ENCODE measurements around the gene CCDC197.
A peak's percentile ranks its signal among the peaks of the same experiment; 100 is the strongest.

Gene CCDC197

GRCh38 chr14:94026173-94026888, 29.2 kb downstream of the CCDC197 start, which contains the start of gene OTUB2 (continued):
- peak; percentile 47; the same call in 1 of the 2 replicates for TF ChIP-seq ZBTB17 (tag by site-specific recombination; IDR thresholded peaks at IDR 0.05)
- peak; percentile 22; the same call in 1 of the 2 replicates for TF ChIP-seq ZNF121 (tag by site-specific recombination; IDR thresholded peaks at IDR 0.05)
- peak; percentile 94 for TF ChIP-seq BCL11B (tag by site-specific recombination; IDR thresholded peaks at IDR 0.05; ENCODE audit: low read depth)
- TF ChIP-seq GLI4 (tag by site-specific recombination; IDR thresholded peaks at IDR 0.05), result 0 out of 2 replicates have a peak, but pooled peaks have one; percentile 57
- 0 out of 2 replicates have a peak, but pooled peaks have one; percentile 10 for TF ChIP-seq OSR2 (tag by site-specific recombination; IDR thresholded peaks at IDR 0.05)
- peak; percentile 93 for TF ChIP-seq KLF9 (tag by site-specific recombination; IDR thresholded peaks at IDR 0.05; ENCODE audit: low read depth)
- TF ChIP-seq KLF17 (tag by site-specific recombination; IDR thresholded peaks at IDR 0.05), result peak; percentile 91
- TF ChIP-seq ZXDB (tag by site-specific recombination; IDR thresholded peaks at IDR 0.05), result peak; percentile 74
- TF ChIP-seq ZNF324 (tag by site-specific recombination; IDR thresholded peaks at IDR 0.05), result no peak
- no peak for TF ChIP-seq ZSCAN16 (tag by site-specific recombination; IDR thresholded peaks at IDR 0.05)
- TF ChIP-seq, protein P1, sequence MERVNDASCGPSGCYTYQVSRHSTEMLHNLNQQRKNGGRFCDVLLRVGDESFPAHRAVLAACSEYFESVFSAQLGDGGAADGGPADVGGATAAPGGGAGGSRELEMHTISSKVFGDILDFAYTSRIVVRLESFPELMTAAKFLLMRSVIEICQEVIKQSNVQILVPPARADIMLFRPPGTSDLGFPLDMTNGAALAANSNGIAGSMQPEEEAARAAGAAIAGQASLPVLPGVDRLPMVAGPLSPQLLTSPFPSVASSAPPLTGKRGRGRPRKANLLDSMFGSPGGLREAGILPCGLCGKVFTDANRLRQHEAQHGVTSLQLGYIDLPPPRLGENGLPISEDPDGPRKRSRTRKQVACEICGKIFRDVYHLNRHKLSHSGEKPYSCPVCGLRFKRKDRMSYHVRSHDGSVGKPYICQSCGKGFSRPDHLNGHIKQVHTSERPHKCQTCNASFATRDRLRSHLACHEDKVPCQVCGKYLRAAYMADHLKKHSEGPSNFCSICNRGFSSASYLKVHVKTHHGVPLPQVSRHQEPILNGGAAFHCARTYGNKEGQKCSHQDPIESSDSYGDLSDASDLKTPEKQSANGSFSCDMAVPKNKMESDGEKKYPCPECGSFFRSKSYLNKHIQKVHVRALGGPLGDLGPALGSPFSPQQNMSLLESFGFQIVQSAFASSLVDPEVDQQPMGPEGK (tag by site-specific recombination; IDR thresholded peaks at IDR 0.05), result peak; percentile 93
- TF ChIP-seq SP3 (tag by site-specific recombination; IDR thresholded peaks at IDR 0.05), result peak; percentile 75
- peak; percentile 32; the same call in 1 of the 2 replicates for TF ChIP-seq ZNF335 (tag by site-specific recombination; conservative IDR thresholded peaks at IDR 0.05)
- TF ChIP-seq ZNF211 (tag by site-specific recombination; IDR thresholded peaks at IDR 0.05; ENCODE audit: low read depth), result no peak
- TF ChIP-seq, protein P2, sequence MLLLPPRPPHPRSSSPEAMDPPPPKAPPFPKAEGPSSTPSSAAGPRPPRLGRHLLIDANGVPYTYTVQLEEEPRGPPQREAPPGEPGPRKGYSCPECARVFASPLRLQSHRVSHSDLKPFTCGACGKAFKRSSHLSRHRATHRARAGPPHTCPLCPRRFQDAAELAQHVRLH (tag by site-specific recombination; IDR thresholded peaks at IDR 0.05), result 0 out of 2 replicates have a peak, but pooled peaks have one; percentile 15
- TF ChIP-seq ZIC2 (tag by site-specific recombination; IDR thresholded peaks at IDR 0.05), result peak; percentile 57
- TF ChIP-seq ZBTB21 (tag by site-specific recombination; IDR thresholded peaks at IDR 0.05), result peak; percentile 62
- no peak for TF ChIP-seq ZNF184 (tag by site-specific recombination; IDR thresholded peaks at IDR 0.05)
- peak; percentile 47; the same call in 1 of the 2 replicates for TF ChIP-seq ZFP37 (tag by site-specific recombination; IDR thresholded peaks at IDR 0.05)
- no peak for TF ChIP-seq ZNF777 (tag by site-specific recombination; IDR thresholded peaks at IDR 0.05; ENCODE audit: borderline replicate concordance)
- TF ChIP-seq SCRT1 (tag by site-specific recombination; IDR thresholded peaks at IDR 0.05; ENCODE audit: borderline replicate concordance), result no peak
- TF ChIP-seq ZNF404 (tag by site-specific recombination; IDR thresholded peaks at IDR 0.05), result no peak
- TF ChIP-seq GLIS1 (tag by site-specific recombination; IDR thresholded peaks at IDR 0.05), result peak; percentile 46; the same call in 1 of the 2 replicates
- TF ChIP-seq KLF7 (tag by site-specific recombination; IDR thresholded peaks at IDR 0.05; ENCODE audit: borderline replicate concordance), result peak; percentile 84
- TF ChIP-seq ZBTB48 (tag by site-specific recombination; IDR thresholded peaks at IDR 0.05), result no peak; the same call in none of the 2 replicates
- no peak for TF ChIP-seq MZF1 (tag by site-specific recombination; IDR thresholded peaks at IDR 0.05; ENCODE audit: borderline replicate concordance)
- no peak; the same call in 1 of the 2 replicates for TF ChIP-seq ZNF37A (tag by site-specific recombination; IDR thresholded peaks at IDR 0.05)
- TF ChIP-seq ZNF202 (tag by site-specific recombination; IDR thresholded peaks at IDR 0.05; ENCODE audit: borderline replicate concordance), result no peak
- peak; percentile 80; the same call in 1 of the 2 replicates for TF ChIP-seq ZBTB7A (tag by site-specific recombination; IDR thresholded peaks at IDR 0.05; ENCODE audit: low read depth)
- TF ChIP-seq ZNF266 (tag by site-specific recombination; IDR thresholded peaks at IDR 0.05; ENCODE audit: low read depth), result no peak
- TF ChIP-seq ZNF155 (tag by site-specific recombination; IDR thresholded peaks at IDR 0.05), result no peak
- TF ChIP-seq IKZF3 (tag by site-specific recombination; IDR thresholded peaks at IDR 0.05), result no peak
- TF ChIP-seq ZNF670 (tag by site-specific recombination; IDR thresholded peaks at IDR 0.05; ENCODE audit: low read depth), result no peak
- no peak for TF ChIP-seq ZNF514 (tag by site-specific recombination; IDR thresholded peaks at IDR 0.05)
- TF ChIP-seq ZFP69B (tag by site-specific recombination; IDR thresholded peaks at IDR 0.05), result peak; percentile 64; the same call in 1 of the 2 replicates
- no peak for TF ChIP-seq ZNF571 (tag by site-specific recombination; IDR thresholded peaks at IDR 0.05)
- TF ChIP-seq OVOL3 (tag by site-specific recombination; IDR thresholded peaks at IDR 0.05), result no peak
- TF ChIP-seq WT1 (tag by site-specific recombination; IDR thresholded peaks at IDR 0.05), result no peak; the same call in 1 of the 2 replicates
- no peak for TF ChIP-seq ZNF433 (tag by site-specific recombination; IDR thresholded peaks at IDR 0.05; ENCODE audit: low read depth)
